ENCODE measurements around the gene LSAMP. TPM values are rescaled to one million over a fixed set of nuclear protein-coding genes. Genes with fewer than 3 reads are reported as not detected.

LSAMP gene
- total RNA-seq, 4 donors from 2014 or later = 4.3 to 5.2 (median 5.0) TPM

GRCh38 chr3:115968871-115969270, 476.4 kb downstream of the LSAMP start:
- 95% methylated on average over 4 of the region's 4 CpGs for WGBS
- no peak for DNase-seq (ENCODE audit: low spot score in 2 of 2)

GRCh38 chr3:115961380-115961779, 483.9 kb downstream of the LSAMP start:
- no peak for TF ChIP-seq POLR2A (IDR thresholded peaks at IDR 0.05)
- TF ChIP-seq POLR2AphosphoS5 (IDR thresholded peaks at IDR 0.05) = no peak
- no peak for TF ChIP-seq EP300 (IDR thresholded peaks at IDR 0.05)
- Histone ChIP-seq H3K36me3 (no peaks in the 10 kb centered on the region), H3K4me1 (peaks cover 4% of the 10 kb centered on the region), H3K9me3 (no peaks in the 10 kb centered on the region), H3K27ac (no peak overlapping the region), H3K4me3 (no peak overlapping the region), H3K27me3 (no peaks in the 10 kb centered on the region)
- DNase-seq (ENCODE audit: low spot score in 2 of 2) = no peak
- WGBS = 34% methylated on average over 4 of the region's 4 CpGs

More at GRCh38 chr3:115968871-115969270, 476.4 kb downstream of the LSAMP start:
- H3K9me3 ChIP-seq = peaks cover 5% of the 10 kb centered on the region
- H3K27ac ChIP-seq = no peak overlapping the region
- H3K4me1 ChIP-seq = no peaks in the 10 kb centered on the region
- TF ChIP-seq CTCF (IDR thresholded peaks at IDR 0.05) = no peak
- no peak for TF ChIP-seq EP300 (IDR thresholded peaks at IDR 0.05)
- no peak for TF ChIP-seq POLR2AphosphoS5 (IDR thresholded peaks at IDR 0.05)
- no peak for TF ChIP-seq POLR2A (IDR thresholded peaks at IDR 0.05)
- H3K27me3 ChIP-seq = no peaks in the 10 kb centered on the region
- H3K36me3 ChIP-seq = no peaks in the 10 kb centered on the region
- no peak overlapping the region for H3K4me3 ChIP-seq

GRCh38 chr3:115960799-115961198, 484.5 kb downstream of the LSAMP start:
- no peak for DNase-seq (ENCODE audit: low spot score in 2 of 2)
- H3K36me3 ChIP-seq = no peaks in the 10 kb centered on the region
- H3K27ac ChIP-seq = no peak overlapping the region
- H3K4me3 ChIP-seq = no peak overlapping the region
- no peaks in the 10 kb centered on the region for H3K27me3 ChIP-seq
- WGBS = 47% methylated on average over 5 of the region's 5 CpGs
- H3K4me1 ChIP-seq = peaks cover 4% of the 10 kb centered on the region
- TF ChIP-seq POLR2A (IDR thresholded peaks at IDR 0.05) = no peak
- TF ChIP-seq EP300 (IDR thresholded peaks at IDR 0.05) = no peak
- no peak for TF ChIP-seq CTCF (IDR thresholded peaks at IDR 0.05)
- no peak for TF ChIP-seq POLR2AphosphoS5 (IDR thresholded peaks at IDR 0.05)
- H3K9me3 ChIP-seq = no peaks in the 10 kb centered on the region

- WGBS = 87% methylated on average over 5 of the region's 5 CpGs
- no peaks in the 10 kb centered on the region for H3K36me3 ChIP-seq
- no peak for TF ChIP-seq POLR2A (IDR thresholded peaks at IDR 0.05)
- TF ChIP-seq CTCF (IDR thresholded peaks at IDR 0.05) = no peak
- TF ChIP-seq POLR2AphosphoS5 (IDR thresholded peaks at IDR 0.05) = no peak
- no peak for TF ChIP-seq EP300 (IDR thresholded peaks at IDR 0.05)
- peaks cover 4% of the 10 kb centered on the region for H3K4me1 ChIP-seq
- H3K4me3 ChIP-seq = no peak overlapping the region
- DNase-seq (ENCODE audit: low spot score in 2 of 2) = no peak
- no peaks in the 10 kb centered on the region for H3K9me3 ChIP-seq
- no peak overlapping the region for H3K27ac ChIP-seq
- no peaks in the 10 kb centered on the region for H3K27me3 ChIP-seq
Measured at GRCh38 chr3:115958526-115958925, 486.8 kb downstream of the LSAMP start.

GRCh38 chr3:115947325-115947724, 498.0 kb downstream of the LSAMP start:
- Histone ChIP-seq H3K36me3 (no peaks in the 10 kb centered on the region), H3K4me1 (no peaks in the 10 kb centered on the region), H3K27me3 (no peaks in the 10 kb centered on the region), H3K4me3 (no peak overlapping the region), H3K27ac (no peak overlapping the region), H3K9me3 (no peaks in the 10 kb centered on the region)
- WGBS = 58% methylated on average over 2 of the region's 2 CpGs
- DNase-seq (ENCODE audit: low spot score in 2 of 2) = no peak
- TF ChIP-seq EP300 (IDR thresholded peaks at IDR 0.05) = no peak
- no peak for TF ChIP-seq POLR2A (IDR thresholded peaks at IDR 0.05)
- TF ChIP-seq CTCF (IDR thresholded peaks at IDR 0.05) = no peak
- TF ChIP-seq POLR2AphosphoS5 (IDR thresholded peaks at IDR 0.05) = no peak

GRCh38 chr3:115943579-115943978, 501.7 kb downstream of the LSAMP start:
- 59% methylated on average over 3 of the region's 3 CpGs for WGBS
- no peak overlapping the region for H3K27ac ChIP-seq
- H3K4me3 ChIP-seq = no peak overlapping the region
- no peaks in the 10 kb centered on the region for H3K4me1 ChIP-seq
- no peaks in the 10 kb centered on the region for H3K36me3 ChIP-seq
- TF ChIP-seq CTCF (IDR thresholded peaks at IDR 0.05) (no peak), POLR2A (IDR thresholded peaks at IDR 0.05) (no peak), POLR2AphosphoS5 (IDR thresholded peaks at IDR 0.05) (no peak), EP300 (IDR thresholded peaks at IDR 0.05) (no peak)
- no peaks in the 10 kb centered on the region for H3K27me3 ChIP-seq
- no peak for DNase-seq (ENCODE audit: low spot score in 2 of 2)
- H3K9me3 ChIP-seq = no peaks in the 10 kb centered on the region
